Measurements from ENCODE around the gene STRC. TPM values are rescaled to one million over a fixed set of nuclear protein-coding genes. Genes with fewer than 3 reads are reported as not detected.
"Not testable (repeated sequence)": the region's sequence is repeated elsewhere in the genome, so short reads cannot be mapped to it uniquely, and the experiment has no call there.

The STRC gene
- total RNA-seq (1 to 10 TPM; 2.4 to 2.8 TPM), polyA plus RNA-seq (not detected)

- POLR2A ChIA-PET (ENCODE audit: partially characterized antibody); intact Hi-C loops (cut with micrococcal nuclease); H3K4me1 ChIP-seq (ENCODE audit: insufficient read depth, low read length); H3K4me3 Mint-ChIP-seq; H3K27ac ChIP-seq (ENCODE audit: low read depth, low read length); H3K27me3 ChIP-seq (ENCODE audit: insufficient read depth, low read length); H3K4me1 Mint-ChIP-seq; CTCF ChIA-PET (ENCODE audit: partially characterized antibody); H3K9me3 ChIP-seq (ENCODE audit: control insufficient read depth in 1 of 2, low read length in 2 of 2); H3K27me3 Mint-ChIP-seq; DNase-seq; H3K27ac Mint-ChIP-seq; H3K9me3 Mint-ChIP-seq; H3K4me3 ChIP-seq (ENCODE audit: low read length in 2 of 2); H3K36me3 ChIP-seq (ENCODE audit: insufficient read depth, low read length); H3K36me3 Mint-ChIP-seq: not testable (repeated sequence)
Measured at GRCh38 chr15:43618700-43619099, at the start of gene STRC. Gene STRC, minus strand, starts transcription at chr15:43618800. Its CDS starts 78 bp downstream, at chr15:43618722.

- H3K4me3 Mint-ChIP-seq; H3K4me3 ChIP-seq (ENCODE audit: low read length in 2 of 2); H3K36me3 Mint-ChIP-seq; H3K9me3 ChIP-seq (ENCODE audit: control insufficient read depth in 1 of 2, low read length in 2 of 2); H3K36me3 ChIP-seq (ENCODE audit: insufficient read depth, low read length); POLR2A ChIA-PET (ENCODE audit: partially characterized antibody); H3K27ac Mint-ChIP-seq; H3K27me3 Mint-ChIP-seq; H3K4me1 Mint-ChIP-seq; H3K9me3 Mint-ChIP-seq; intact Hi-C loops (cut with micrococcal nuclease); CTCF ChIA-PET (ENCODE audit: partially characterized antibody); H3K4me1 ChIP-seq (ENCODE audit: insufficient read depth, low read length); DNase-seq; H3K27me3 ChIP-seq (ENCODE audit: insufficient read depth, low read length); H3K27ac ChIP-seq (ENCODE audit: low read depth, low read length): not testable (repeated sequence)
Measured at GRCh38 chr15:43666177-43666576, 47.6 kb upstream of the STRC start.

- H3K36me3 Mint-ChIP-seq; intact Hi-C loops (cut with micrococcal nuclease): not testable (repeated sequence)
Measured at GRCh38 chr15:43663333-43663732, 44.7 kb upstream of the STRC start.

GRCh38 chr15:43662293-43662692 lies 43.7 kb upstream of the STRC start:
- H3K9me3 Mint-ChIP-seq; H3K27ac Mint-ChIP-seq; H3K4me3 ChIP-seq (ENCODE audit: low read length in 2 of 2); H3K9me3 ChIP-seq (ENCODE audit: control insufficient read depth in 1 of 2, low read length in 2 of 2); H3K36me3 ChIP-seq (ENCODE audit: insufficient read depth, low read length); H3K27me3 ChIP-seq (ENCODE audit: insufficient read depth, low read length); intact Hi-C loops (cut with micrococcal nuclease); CTCF ChIA-PET (ENCODE audit: partially characterized antibody); POLR2A ChIA-PET (ENCODE audit: partially characterized antibody); H3K4me3 Mint-ChIP-seq; H3K36me3 Mint-ChIP-seq; H3K27me3 Mint-ChIP-seq; H3K4me1 ChIP-seq (ENCODE audit: insufficient read depth, low read length); DNase-seq; H3K4me1 Mint-ChIP-seq; H3K27ac ChIP-seq (ENCODE audit: low read depth, low read length): not testable (repeated sequence)

More at GRCh38 chr15:43663333-43663732, 44.7 kb upstream of the STRC start:
- H3K27ac ChIP-seq (ENCODE audit: low read depth, low read length); H3K9me3 Mint-ChIP-seq; H3K4me3 ChIP-seq (ENCODE audit: low read length in 2 of 2); DNase-seq; H3K27ac Mint-ChIP-seq; H3K36me3 ChIP-seq (ENCODE audit: insufficient read depth, low read length); CTCF ChIA-PET (ENCODE audit: partially characterized antibody); H3K27me3 Mint-ChIP-seq; H3K4me1 Mint-ChIP-seq; H3K4me1 ChIP-seq (ENCODE audit: insufficient read depth, low read length); H3K4me3 Mint-ChIP-seq; POLR2A ChIA-PET (ENCODE audit: partially characterized antibody); H3K27me3 ChIP-seq (ENCODE audit: insufficient read depth, low read length); H3K9me3 ChIP-seq (ENCODE audit: control insufficient read depth in 1 of 2, low read length in 2 of 2): not testable (repeated sequence)

- intact Hi-C loops (cut with micrococcal nuclease); POLR2A ChIA-PET (ENCODE audit: partially characterized antibody); H3K9me3 ChIP-seq (ENCODE audit: control insufficient read depth in 1 of 2, low read length in 2 of 2); H3K36me3 ChIP-seq (ENCODE audit: insufficient read depth, low read length); H3K4me1 Mint-ChIP-seq; H3K9me3 Mint-ChIP-seq; H3K4me3 ChIP-seq (ENCODE audit: low read length in 2 of 2); H3K4me1 ChIP-seq (ENCODE audit: insufficient read depth, low read length); H3K27me3 Mint-ChIP-seq; H3K27me3 ChIP-seq (ENCODE audit: insufficient read depth, low read length); H3K27ac ChIP-seq (ENCODE audit: low read depth, low read length); CTCF ChIA-PET (ENCODE audit: partially characterized antibody); H3K27ac Mint-ChIP-seq; H3K4me3 Mint-ChIP-seq; DNase-seq: not testable (repeated sequence)
- H3K36me3 Mint-ChIP-seq: peaks cover 7 to 14% of the 10 kb centered on the region in 2 donors
Measured at GRCh38 chr15:43659727-43660126, 41.1 kb upstream of the STRC start.

- DNase-seq; POLR2A ChIA-PET (ENCODE audit: partially characterized antibody); H3K27ac ChIP-seq (ENCODE audit: low read depth, low read length); H3K4me1 Mint-ChIP-seq; H3K27ac Mint-ChIP-seq; H3K4me3 Mint-ChIP-seq; H3K27me3 Mint-ChIP-seq; CTCF ChIA-PET (ENCODE audit: partially characterized antibody); H3K9me3 Mint-ChIP-seq; H3K27me3 ChIP-seq (ENCODE audit: insufficient read depth, low read length); intact Hi-C loops (cut with micrococcal nuclease); H3K4me3 ChIP-seq (ENCODE audit: low read length in 2 of 2); H3K4me1 ChIP-seq (ENCODE audit: insufficient read depth, low read length); H3K36me3 ChIP-seq (ENCODE audit: insufficient read depth, low read length); H3K9me3 ChIP-seq (ENCODE audit: control insufficient read depth in 1 of 2, low read length in 2 of 2): not testable (repeated sequence)
- peaks cover 22 to 37% of the 10 kb centered on the region in 2 donors for H3K36me3 Mint-ChIP-seq
Measured at GRCh38 chr15:43649430-43649926, 30.9 kb upstream of the STRC start.

GRCh38 chr15:43648649-43649429 lies 30.2 kb upstream of the STRC start, which contains the start of gene CATSPER2:
Gene CATSPER2, minus strand, starts transcription at chr15:43648844. Its CDS starts 783 bp downstream, at chr15:43648061.
- no peak within 1 kb of the TSS for H3K27ac ChIP-seq (ENCODE audit: low read depth, low read length)
- H3K4me3 ChIP-seq (ENCODE audit: low read length in 2 of 2): no peak within 1 kb of the TSS
- Mint-ChIP-seq H3K36me3 (peaks cover 22 to 36% of the 10 kb centered on the region in 2 donors), H3K27me3 (peaks cover 0 to 3% of the 10 kb centered on the region in 2 donors), H3K9me3 (peaks cover 0 to 2% (median 0%) of the 10 kb centered on the region in 8 donors), H3K4me3 (no peak within 1 kb of the TSS), H3K4me1 (no peaks in the 10 kb centered on the region), H3K27ac (no peak within 1 kb of the TSS)
- no peak for DNase-seq
- H3K9me3 ChIP-seq (ENCODE audit: control insufficient read depth in 1 of 2, low read length in 2 of 2): no peaks in the 10 kb centered on the region
- CTCF ChIA-PET (ENCODE audit: partially characterized antibody): no interaction called here
- POLR2A ChIA-PET (ENCODE audit: partially characterized antibody): no interaction called here
- H3K27me3 ChIP-seq (ENCODE audit: insufficient read depth, low read length): no peaks in the 10 kb centered on the region
- no peaks in the 10 kb centered on the region for H3K36me3 ChIP-seq (ENCODE audit: insufficient read depth, low read length)
- H3K4me1 ChIP-seq (ENCODE audit: insufficient read depth, low read length): no peaks in the 10 kb centered on the region
- intact Hi-C loops (cut with micrococcal nuclease): no loop called here
